Stomach (tissue), 4 donors: ENCODE data around the gene FGF6.

ENCODE experiments used
- EP300 ChIP-seq: sonication (generic); formaldehyde crosslinking; IDR thresholded peaks from one replicate; pipeline ENCODE4 v1.6.1; 2017; ENCODE audit warnings: antibody characterized with exemption
- POLR2A ChIP-seq, 4 donors: fragments of 450-650 bp; IDR thresholded peaks; one replicate each; pipeline ENCODE4 v1.6.1; 2016; ENCODE audit warnings: antibody characterized with exemption in 4 of 4, control low read depth in 2 of 4, mild to moderate bottlenecking in 1 of 4, moderate library complexity in 1 of 4
- TF ChIP-seq, protein P1 (sequence below), 7 experiments: fragments of 450-650 bp in 4 of 7; fragments of 200-600 bp in 3 of 7; sonication (generic) in 3 of 7; IDR thresholded peaks; one replicate each; pipeline ENCODE4 v1.5.1; 2016 to 2019; ENCODE audit warnings: antibody characterized with exemption in 7 of 7, control low read depth in 2 of 7, mild to moderate bottlenecking in 1 of 7

DNA sequence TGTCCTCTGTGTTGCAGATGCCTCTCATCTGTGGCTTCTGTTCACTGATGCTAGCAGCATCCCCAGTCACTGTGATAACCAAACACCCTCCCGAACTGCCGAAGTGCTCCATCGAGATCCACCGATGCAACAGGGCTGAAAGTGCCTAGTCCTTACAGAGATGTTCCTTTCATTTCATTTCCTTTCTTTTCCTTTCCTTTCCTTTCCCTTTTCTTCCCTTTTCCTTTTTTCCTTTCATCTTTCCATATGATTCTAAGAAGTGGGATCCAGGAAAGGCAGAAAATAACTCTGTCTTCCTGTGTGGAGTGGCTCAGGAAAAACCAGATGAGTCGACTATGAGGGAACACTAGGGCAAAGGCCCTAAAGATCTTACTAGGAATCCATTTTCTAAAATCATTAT lies 26.7 kb downstream of the FGF6 start:
- TF ChIP-seq EP300 (no peak), POLR2A (IDR thresholded peaks at IDR 0.05) (no peak)
- TF ChIP-seq, protein P1, sequence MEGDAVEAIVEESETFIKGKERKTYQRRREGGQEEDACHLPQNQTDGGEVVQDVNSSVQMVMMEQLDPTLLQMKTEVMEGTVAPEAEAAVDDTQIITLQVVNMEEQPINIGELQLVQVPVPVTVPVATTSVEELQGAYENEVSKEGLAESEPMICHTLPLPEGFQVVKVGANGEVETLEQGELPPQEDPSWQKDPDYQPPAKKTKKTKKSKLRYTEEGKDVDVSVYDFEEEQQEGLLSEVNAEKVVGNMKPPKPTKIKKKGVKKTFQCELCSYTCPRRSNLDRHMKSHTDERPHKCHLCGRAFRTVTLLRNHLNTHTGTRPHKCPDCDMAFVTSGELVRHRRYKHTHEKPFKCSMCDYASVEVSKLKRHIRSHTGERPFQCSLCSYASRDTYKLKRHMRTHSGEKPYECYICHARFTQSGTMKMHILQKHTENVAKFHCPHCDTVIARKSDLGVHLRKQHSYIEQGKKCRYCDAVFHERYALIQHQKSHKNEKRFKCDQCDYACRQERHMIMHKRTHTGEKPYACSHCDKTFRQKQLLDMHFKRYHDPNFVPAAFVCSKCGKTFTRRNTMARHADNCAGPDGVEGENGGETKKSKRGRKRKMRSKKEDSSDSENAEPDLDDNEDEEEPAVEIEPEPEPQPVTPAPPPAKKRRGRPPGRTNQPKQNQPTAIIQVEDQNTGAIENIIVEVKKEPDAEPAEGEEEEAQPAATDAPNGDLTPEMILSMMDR (IDR thresholded peaks at IDR 0.05) = no peak
